OCI-LY3 (cell line): ENCODE measurements around the gene TMBIM6.

Experiments
- H2AFZ ChIP-seq: fragments of 200-600, 300-600 bp; shearing (Covaris generic); 2 replicates; pipeline ENCODE4 v1.6.0; 2014; ENCODE audit warnings: antibody characterized with exemption, low read depth, low read length
- H3K27ac ChIP-seq: fragments of 200-600, 300-600 bp; sonication (generic); 2 replicates; pipeline ENCODE4 v1.5.1; 2014; ENCODE audit warnings: mild to moderate bottlenecking, low read length, moderate library complexity, mixed read lengths
- H3K27me3 ChIP-seq: fragments of 200-600, 300-600 bp; sonication (generic); 2 replicates; pipeline ENCODE4 v1.6.1; 2014; ENCODE audit warnings: low read depth, low read length, mixed read lengths
- H3K36me3 ChIP-seq: fragments of 200-600, 300-600 bp; sonication (generic); replicated peaks from 2 replicates; pipeline ENCODE3; 2014; ENCODE audit warnings: low read depth, low read length, mixed read lengths
- H3K4me1 ChIP-seq: fragments of 300-600, 200-600 bp; sonication (generic); 2 replicates; pipeline ENCODE4 v1.6.1; 2014; ENCODE audit warnings: low read length, mixed read lengths
- H3K4me2 ChIP-seq: fragments of 200-600, 300-600 bp; sonication (generic); 2 replicates; pipeline ENCODE4 v1.6.1; 2014; ENCODE audit warnings: low read length, mixed read lengths
- H3K4me3 ChIP-seq: fragments of 300-600, 200-600 bp; sonication (generic); 2 replicates; pipeline ENCODE4 v1.5.1; 2014; ENCODE audit warnings: antibody characterized with exemption, mild to moderate bottlenecking, low read length, moderate library complexity
- H3K79me2 ChIP-seq: fragments of 300-600, 200-600 bp; shearing (Covaris generic); 2 replicates; pipeline ENCODE4 v1.6.1; 2014; ENCODE audit warnings: mild to moderate bottlenecking, low read length, mixed read lengths
- H3K9ac ChIP-seq: fragments of 300-600, 200-600 bp; shearing (Covaris generic); 2 replicates; pipeline ENCODE4 v1.6.0; 2014; ENCODE audit warnings: mild to moderate bottlenecking, low read length, moderate library complexity
- H3K9me3 ChIP-seq: fragments of 200-600, 300-600 bp; shearing (Covaris generic); 2 replicates; pipeline ENCODE4 v1.6.1; 2014; ENCODE audit warnings: low read length, mixed read lengths; ENCODE audit not compliant: insufficient read depth
- H4K20me1 ChIP-seq: fragments of 200-600, 300-600 bp; sonication (generic); 2 replicates; pipeline ENCODE4 v1.6.1; 2016; ENCODE audit warnings: low read length, mixed read lengths; ENCODE audit not compliant: insufficient read depth
- EZH2phosphoT487 ChIP-seq: fragments of 200-600 bp; shearing (Covaris generic); IDR thresholded peaks from 2 replicates; pipeline ENCODE4 v1.6.1; 2018; ENCODE audit warnings: antibody characterized with exemption, mixed run types, low read depth
- TF ChIP-seq, protein P1 (sequence below): fragments of 200-600, 300-600 bp; sonication (generic); IDR thresholded peaks from 2 replicates; pipeline ENCODE4 v1.5.1; 2014; ENCODE audit warnings: antibody characterized with exemption, low read length, low read depth

TMBIM6 gene

GRCh38 chr12:49813131-49813530 lies 71.8 kb downstream of the TMBIM6 start:
- Histone ChIP-seq H3K4me2 (no peak overlapping the region), H3K4me1 (peaks cover 23% of the 10 kb centered on the region), H3K36me3 (no peaks in the 10 kb centered on the region), H3K27ac (no peak overlapping the region), H3K4me3 (no peak overlapping the region), H2AFZ (no peak overlapping the region), H3K27me3 (no peaks in the 10 kb centered on the region), H4K20me1 (no peaks in the 10 kb centered on the region), H3K79me2 (no peaks in the 10 kb centered on the region), H3K9ac (no peak overlapping the region), H3K9me3 (no peaks in the 10 kb centered on the region)
- TF ChIP-seq, protein P1, sequence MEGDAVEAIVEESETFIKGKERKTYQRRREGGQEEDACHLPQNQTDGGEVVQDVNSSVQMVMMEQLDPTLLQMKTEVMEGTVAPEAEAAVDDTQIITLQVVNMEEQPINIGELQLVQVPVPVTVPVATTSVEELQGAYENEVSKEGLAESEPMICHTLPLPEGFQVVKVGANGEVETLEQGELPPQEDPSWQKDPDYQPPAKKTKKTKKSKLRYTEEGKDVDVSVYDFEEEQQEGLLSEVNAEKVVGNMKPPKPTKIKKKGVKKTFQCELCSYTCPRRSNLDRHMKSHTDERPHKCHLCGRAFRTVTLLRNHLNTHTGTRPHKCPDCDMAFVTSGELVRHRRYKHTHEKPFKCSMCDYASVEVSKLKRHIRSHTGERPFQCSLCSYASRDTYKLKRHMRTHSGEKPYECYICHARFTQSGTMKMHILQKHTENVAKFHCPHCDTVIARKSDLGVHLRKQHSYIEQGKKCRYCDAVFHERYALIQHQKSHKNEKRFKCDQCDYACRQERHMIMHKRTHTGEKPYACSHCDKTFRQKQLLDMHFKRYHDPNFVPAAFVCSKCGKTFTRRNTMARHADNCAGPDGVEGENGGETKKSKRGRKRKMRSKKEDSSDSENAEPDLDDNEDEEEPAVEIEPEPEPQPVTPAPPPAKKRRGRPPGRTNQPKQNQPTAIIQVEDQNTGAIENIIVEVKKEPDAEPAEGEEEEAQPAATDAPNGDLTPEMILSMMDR, result no peak
- no peak for TF ChIP-seq EZH2phosphoT487
